Measurements from ENCODE around the gene CHD5. TPM values are rescaled to one million over a fixed set of nuclear protein-coding genes. Genes with fewer than 3 reads are reported as not detected.

Gene CHD5
- total RNA-seq, 2 experiments from 2014 or later, result 0.27 to 0.45 TPM

DNA sequence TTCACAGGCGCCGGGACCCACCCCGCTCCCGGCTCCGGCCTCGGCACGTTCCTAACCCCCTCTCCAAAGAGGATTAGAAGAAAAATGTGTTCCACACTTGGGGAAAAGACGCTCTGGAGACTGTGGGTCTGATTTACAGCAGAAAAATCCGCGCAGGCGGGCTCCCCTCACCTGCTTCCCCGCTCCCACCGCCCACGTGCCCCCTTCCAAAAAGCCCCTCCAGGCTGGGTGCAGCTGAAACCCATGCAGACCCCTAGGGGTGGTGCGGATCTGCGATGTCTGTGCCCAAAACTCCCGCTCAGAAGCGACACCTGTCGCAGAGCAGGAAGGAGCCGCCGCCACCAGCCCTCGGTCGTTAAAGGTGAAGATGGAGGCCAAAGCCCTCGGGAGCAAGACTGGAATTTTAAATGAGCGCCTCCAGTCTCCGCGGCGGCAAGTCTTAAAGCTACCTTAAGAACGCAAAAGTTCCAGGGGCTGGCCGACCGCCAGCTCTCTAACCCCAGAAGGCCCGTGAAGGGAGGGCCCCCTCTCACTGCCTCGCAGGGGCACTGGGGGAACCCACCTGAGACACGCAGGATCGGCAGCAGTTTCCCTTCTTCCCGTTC is 688 bp upstream of the CHD5 start:
- peaks cover 8% of the 10 kb centered on the region for H3K36me3 Mint-ChIP-seq (ENCODE audit: low read depth)
- CTCF ChIA-PET, result interaction anchor here (1.0 kb wide), 1 partner anchor 14 kb away, joined by 3 read pairs; no protein-coding TSS in a partner anchor
- peaks cover 40% of the 10 kb centered on the region for H3K4me1 Mint-ChIP-seq (ENCODE audit: low read depth)
- intact Hi-C loops (cut with micrococcal nuclease), result no loop called here
- peaks cover 41% of the 10 kb centered on the region for H3K27me3 Mint-ChIP-seq (ENCODE audit: low read depth)
- no peak overlapping the region for H3K4me3 Mint-ChIP-seq
- H3K27ac Mint-ChIP-seq, result no peak overlapping the region
- peak; percentile 18 for DNase-seq
- H3K9me3 Mint-ChIP-seq, result no peaks in the 10 kb centered on the region

DNA sequence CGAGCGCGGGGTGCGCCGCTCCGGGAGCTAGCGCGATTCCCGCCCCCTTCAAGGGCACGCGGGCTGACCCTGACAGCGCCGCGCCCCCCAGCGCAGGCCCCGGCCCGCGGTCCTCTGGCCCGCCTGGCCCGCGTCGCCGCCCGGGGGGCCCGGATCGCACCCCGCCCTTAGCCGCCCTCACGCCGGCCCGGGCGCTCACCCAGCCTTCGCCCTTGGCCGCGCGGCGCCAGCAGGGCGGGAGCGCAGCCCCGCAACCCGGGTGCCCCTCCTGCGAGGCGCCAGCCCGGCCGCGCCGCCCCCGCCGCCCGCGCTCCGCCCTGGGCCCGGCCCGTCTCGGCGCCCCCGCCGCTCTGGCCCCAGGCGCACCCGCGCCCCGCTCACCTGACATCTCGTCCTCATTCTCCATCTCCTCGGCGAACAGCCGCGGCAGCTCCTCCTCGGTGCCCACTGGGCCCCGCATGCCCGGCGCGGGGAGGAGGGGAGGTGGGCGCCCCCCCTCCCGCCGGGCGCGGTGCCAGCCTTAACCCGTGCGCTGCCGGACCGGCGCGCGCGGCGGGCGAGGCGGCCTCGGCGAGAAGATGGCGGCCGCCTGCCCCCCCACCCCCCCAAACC is 451 bp downstream of the CHD5 start:
- Mint-ChIP-seq H3K9me3 (no peaks in the 10 kb centered on the region), H3K4me3 (no peak overlapping the region), H3K27ac (no peak overlapping the region), H3K4me1 (ENCODE audit: low read depth) (peaks cover 29% of the 10 kb centered on the region), H3K36me3 (ENCODE audit: low read depth) (peaks cover 4% of the 10 kb centered on the region), H3K27me3 (ENCODE audit: low read depth) (peaks cover 41% of the 10 kb centered on the region)
- intact Hi-C loops (cut with micrococcal nuclease), result no loop called here
- CTCF ChIA-PET, result no interaction called here
- DNase-seq, result no peak

- Mint-ChIP-seq H3K27me3 (ENCODE audit: low read depth) (peaks cover 41% of the 10 kb centered on the region), H3K4me3 (no peak overlapping the region), H3K4me1 (ENCODE audit: low read depth) (peaks cover 23% of the 10 kb centered on the region), H3K36me3 (ENCODE audit: low read depth) (no peaks in the 10 kb centered on the region), H3K27ac (no peak overlapping the region), H3K9me3 (no peaks in the 10 kb centered on the region)
- CTCF ChIA-PET, result interaction anchor here (1.3 kb wide), 1 partner anchor 20 kb away, joined by 4 read pairs; no protein-coding TSS in a partner anchor
- intact Hi-C loops (cut with micrococcal nuclease), result no loop called here
- no peak for DNase-seq
Observed at GRCh38 chr1:6178751-6179563, 1.2 kb downstream of the CHD5 start.

DNA sequence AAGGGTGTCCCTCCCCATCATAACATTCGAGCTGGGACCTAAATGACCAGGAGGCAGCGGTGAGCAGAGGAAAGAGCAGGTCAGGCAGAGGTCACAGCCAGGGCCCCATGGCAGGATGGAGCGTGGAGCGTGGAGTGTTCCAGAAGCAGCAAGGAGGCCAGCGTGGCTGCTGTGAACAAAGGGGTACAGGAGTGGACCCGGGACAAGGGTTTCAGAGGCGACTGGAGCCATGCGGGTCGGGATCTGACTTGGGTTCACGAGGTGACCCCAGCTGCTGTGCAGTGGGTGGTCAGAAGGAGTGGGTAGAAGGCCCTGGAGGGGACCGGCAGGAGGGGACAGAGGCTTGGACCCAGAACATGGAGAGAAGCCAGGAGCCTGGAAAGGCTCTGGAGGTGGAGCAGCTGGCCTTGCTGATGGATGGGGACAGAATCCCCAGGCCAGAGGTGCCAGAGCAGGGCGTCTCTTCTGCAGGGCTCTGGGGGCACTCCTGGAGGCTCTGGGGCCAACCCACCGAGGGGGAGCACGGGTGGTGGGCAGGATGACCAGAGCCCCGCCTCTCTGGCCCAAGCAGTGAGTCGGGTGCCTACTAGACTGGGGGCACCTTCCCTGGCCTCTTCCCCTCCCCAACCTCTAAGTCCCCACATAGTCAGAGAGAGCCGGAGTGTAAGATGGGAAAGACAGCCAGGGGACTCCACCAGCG is 2.3 kb downstream of the CHD5 start:
- intact Hi-C loops (cut with micrococcal nuclease), result no loop called here
- CTCF ChIA-PET, result interaction anchor here (0.9 to 1.3 kb wide), 2 partner anchors 8 to 21 kb away, joined by 3 to 4 read pairs; no protein-coding TSS in a partner anchor
- Mint-ChIP-seq H3K4me3 (no peak overlapping the region), H3K27ac (no peak overlapping the region), H3K36me3 (ENCODE audit: low read depth) (no peaks in the 10 kb centered on the region), H3K27me3 (ENCODE audit: low read depth) (peaks cover 39% of the 10 kb centered on the region), H3K4me1 (ENCODE audit: low read depth) (peaks cover 18% of the 10 kb centered on the region), H3K9me3 (no peaks in the 10 kb centered on the region)
- no peak for DNase-seq

DNA sequence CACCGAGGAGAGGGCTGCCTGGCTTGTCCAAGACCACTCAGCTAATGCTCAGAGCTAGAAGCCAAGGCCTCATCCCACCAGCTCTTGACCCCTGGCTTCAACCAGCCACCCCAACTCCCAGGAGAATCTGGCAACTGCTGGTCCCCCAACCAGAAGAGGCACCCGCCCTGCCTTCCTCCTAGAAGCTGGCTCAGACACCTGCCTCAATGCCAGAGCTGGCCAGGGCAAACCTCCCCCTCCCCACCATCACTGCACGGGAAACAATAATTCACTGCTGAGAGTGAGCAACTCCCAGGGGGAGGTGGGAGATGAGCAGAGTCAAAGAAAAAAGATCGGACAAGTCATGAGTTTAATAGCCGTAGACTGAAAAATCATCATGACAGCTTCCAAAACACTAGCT is 3.3 kb downstream of the CHD5 start:
- Mint-ChIP-seq H3K36me3 (ENCODE audit: low read depth) (no peaks in the 10 kb centered on the region), H3K27ac (no peak overlapping the region), H3K4me1 (ENCODE audit: low read depth) (peaks cover 16% of the 10 kb centered on the region), H3K27me3 (ENCODE audit: low read depth) (peaks cover 36% of the 10 kb centered on the region), H3K9me3 (no peaks in the 10 kb centered on the region), H3K4me3 (no peak overlapping the region)
- CTCF ChIA-PET, result interaction anchor here (0.9 kb wide), 1 partner anchor 9 kb away, joined by 3 read pairs; no protein-coding TSS in a partner anchor
- intact Hi-C loops (cut with micrococcal nuclease), result no loop called here
- DNase-seq, result no peak

DNA sequence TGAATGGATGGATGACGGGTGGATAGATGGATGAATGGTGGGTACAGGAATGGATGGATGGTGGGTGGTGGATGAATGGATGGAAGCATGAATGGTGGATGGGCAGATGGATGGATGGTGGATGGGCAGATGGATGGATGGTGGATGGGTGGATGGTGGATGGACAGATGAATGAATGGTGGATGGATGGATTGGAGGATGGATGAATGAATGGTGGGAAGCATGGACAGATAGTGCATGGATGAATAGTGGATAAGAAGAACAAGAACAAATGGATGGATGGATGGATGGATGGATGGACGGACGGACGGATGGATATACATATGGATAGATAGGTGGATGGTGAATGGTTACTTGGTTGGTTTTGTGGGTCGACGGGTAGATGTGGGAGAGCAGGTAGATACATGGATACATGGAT is 4.7 kb downstream of the CHD5 start:
- intact Hi-C loops (cut with micrococcal nuclease), result no loop called here
- peaks cover 23% of the 10 kb centered on the region for H3K27me3 Mint-ChIP-seq (ENCODE audit: low read depth)
- H3K27ac Mint-ChIP-seq, result no peak overlapping the region
- no peaks in the 10 kb centered on the region for H3K36me3 Mint-ChIP-seq (ENCODE audit: low read depth)
- no peaks in the 10 kb centered on the region for H3K9me3 Mint-ChIP-seq
- CTCF ChIA-PET, result no interaction called here
- peaks cover 3% of the 10 kb centered on the region for H3K4me1 Mint-ChIP-seq (ENCODE audit: low read depth)
- no peak overlapping the region for H3K4me3 Mint-ChIP-seq
- DNase-seq, result no peak

GRCh38 chr1:6174621-6175410 is 5.3 kb downstream of the CHD5 start:
- H3K4me3 Mint-ChIP-seq, result no peak overlapping the region
- DNase-seq, result no peak

GRCh38 chr1:6172549-6172948 is 7.6 kb downstream of the CHD5 start:
- H3K27ac Mint-ChIP-seq, result no peak overlapping the region
- no peaks in the 10 kb centered on the region for H3K36me3 Mint-ChIP-seq (ENCODE audit: low read depth)
- H3K27me3 Mint-ChIP-seq (ENCODE audit: low read depth), result peaks cover 15% of the 10 kb centered on the region
- H3K4me3 Mint-ChIP-seq, result no peak overlapping the region
- intact Hi-C loops (cut with micrococcal nuclease), result no loop called here
- H3K4me1 Mint-ChIP-seq (ENCODE audit: low read depth), result no peaks in the 10 kb centered on the region
- no peaks in the 10 kb centered on the region for H3K9me3 Mint-ChIP-seq
- CTCF ChIA-PET, result no interaction called here
- DNase-seq, result no peak

More at GRCh38 chr1:6174621-6175410, 5.3 kb downstream of the CHD5 start:
- Mint-ChIP-seq H3K36me3 (ENCODE audit: low read depth) (no peaks in the 10 kb centered on the region), H3K27ac (no peak overlapping the region), H3K9me3 (no peaks in the 10 kb centered on the region), H3K27me3 (ENCODE audit: low read depth) (peaks cover 23% of the 10 kb centered on the region), H3K4me1 (ENCODE audit: low read depth) (peaks cover 3% of the 10 kb centered on the region)
- intact Hi-C loops (cut with micrococcal nuclease), result no loop called here
- CTCF ChIA-PET, result no interaction called here

DNA sequence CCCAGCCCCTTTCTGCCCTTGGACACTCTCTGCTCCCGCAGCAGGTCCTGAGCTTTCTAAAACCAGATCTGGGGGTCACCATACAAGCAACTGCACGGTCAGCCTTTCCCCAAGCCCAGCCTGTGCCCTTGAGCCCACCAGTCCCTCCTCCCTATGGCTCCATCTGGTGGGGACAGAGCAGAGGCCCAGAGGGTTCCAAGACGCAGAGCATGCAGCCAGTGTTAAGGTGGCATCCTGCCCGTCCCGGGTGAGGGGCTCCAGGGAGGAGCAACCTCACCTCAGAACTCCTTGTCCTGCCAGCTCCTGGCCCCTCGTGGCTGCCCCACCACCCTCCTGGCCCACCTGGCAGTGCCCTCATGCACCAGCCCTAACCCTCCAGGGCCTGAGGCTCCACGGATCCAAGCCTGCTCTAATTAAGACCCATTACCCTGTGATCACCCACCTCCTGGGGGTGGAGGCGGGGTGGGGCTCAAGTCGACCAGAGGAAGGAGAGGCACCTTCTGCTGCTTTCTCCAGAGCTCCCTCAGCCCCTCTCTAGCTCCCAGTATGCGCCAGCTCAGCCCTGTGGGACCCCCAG is 8.5 kb downstream of the CHD5 start:
- H3K9me3 Mint-ChIP-seq, result no peaks in the 10 kb centered on the region
- intact Hi-C loops (cut with micrococcal nuclease), result no loop called here
- H3K27me3 Mint-ChIP-seq (ENCODE audit: low read depth), result peaks cover 7% of the 10 kb centered on the region
- H3K36me3 Mint-ChIP-seq (ENCODE audit: low read depth), result no peaks in the 10 kb centered on the region
- H3K27ac Mint-ChIP-seq, result no peak overlapping the region
- no peak overlapping the region for H3K4me3 Mint-ChIP-seq
- no peaks in the 10 kb centered on the region for H3K4me1 Mint-ChIP-seq (ENCODE audit: low read depth)
- no peak for DNase-seq
- CTCF ChIA-PET, result interaction anchor here (0.6 kb wide), 1 partner anchor 215 kb away, joined by 3 read pairs; no protein-coding TSS in a partner anchor

DNA sequence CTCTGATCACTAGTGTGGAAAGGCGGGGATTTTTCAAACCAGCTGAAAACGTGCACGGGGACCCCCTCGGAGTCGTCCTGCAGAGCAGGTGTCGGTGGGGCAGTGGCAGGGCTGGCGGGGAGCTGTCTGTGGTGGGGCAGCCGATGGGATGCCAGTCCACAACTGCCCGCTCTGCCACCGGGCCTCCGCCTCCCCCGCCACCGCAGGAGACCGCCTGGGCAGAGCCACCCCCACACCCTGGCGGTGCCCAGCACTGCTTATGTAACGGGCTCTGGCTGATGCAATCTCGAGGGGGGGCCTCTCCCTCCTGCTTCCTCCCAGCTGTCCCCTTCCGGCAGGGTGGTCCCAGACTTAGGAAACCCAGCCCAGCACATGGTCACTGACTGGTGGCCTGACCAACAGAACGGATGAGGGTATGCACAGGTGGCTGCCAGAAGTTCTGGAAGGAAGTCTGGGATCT is 9.3 kb downstream of the CHD5 start:
- Mint-ChIP-seq H3K9me3 (no peaks in the 10 kb centered on the region), H3K27ac (no peak overlapping the region), H3K4me3 (no peak overlapping the region), H3K4me1 (ENCODE audit: low read depth) (no peaks in the 10 kb centered on the region), H3K36me3 (ENCODE audit: low read depth) (no peaks in the 10 kb centered on the region), H3K27me3 (ENCODE audit: low read depth) (peaks cover 4% of the 10 kb centered on the region)
- CTCF ChIA-PET, result no interaction called here
- DNase-seq, result no peak
- intact Hi-C loops (cut with micrococcal nuclease), result no loop called here

GRCh38 chr1:6170116-6170741 is 9.9 kb downstream of the CHD5 start:
- H3K9me3 Mint-ChIP-seq, result no peaks in the 10 kb centered on the region
- no peak for DNase-seq
- CTCF ChIA-PET, result no interaction called here
- no peaks in the 10 kb centered on the region for H3K4me1 Mint-ChIP-seq (ENCODE audit: low read depth)
- H3K4me3 Mint-ChIP-seq, result no peak overlapping the region
- no peak overlapping the region for H3K27ac Mint-ChIP-seq
- no peaks in the 10 kb centered on the region for H3K36me3 Mint-ChIP-seq (ENCODE audit: low read depth)
- peaks cover 4% of the 10 kb centered on the region for H3K27me3 Mint-ChIP-seq (ENCODE audit: low read depth)
- intact Hi-C loops (cut with micrococcal nuclease), result no loop called here

Measured in activated naive CD4-positive, alpha-beta T cell treated with anti-CD3 and anti-CD28 coated beads for 36 hours (primary cell).